ENCODE data around the gene ARVCF. TPM values are rescaled to one million over a fixed set of nuclear protein-coding genes. Genes with fewer than 3 reads are reported as not detected.

ARVCF gene
- total and polyA plus RNA-seq, 5 donors = 11.1 to 27.4 (median 20.0) TPM

DNA sequence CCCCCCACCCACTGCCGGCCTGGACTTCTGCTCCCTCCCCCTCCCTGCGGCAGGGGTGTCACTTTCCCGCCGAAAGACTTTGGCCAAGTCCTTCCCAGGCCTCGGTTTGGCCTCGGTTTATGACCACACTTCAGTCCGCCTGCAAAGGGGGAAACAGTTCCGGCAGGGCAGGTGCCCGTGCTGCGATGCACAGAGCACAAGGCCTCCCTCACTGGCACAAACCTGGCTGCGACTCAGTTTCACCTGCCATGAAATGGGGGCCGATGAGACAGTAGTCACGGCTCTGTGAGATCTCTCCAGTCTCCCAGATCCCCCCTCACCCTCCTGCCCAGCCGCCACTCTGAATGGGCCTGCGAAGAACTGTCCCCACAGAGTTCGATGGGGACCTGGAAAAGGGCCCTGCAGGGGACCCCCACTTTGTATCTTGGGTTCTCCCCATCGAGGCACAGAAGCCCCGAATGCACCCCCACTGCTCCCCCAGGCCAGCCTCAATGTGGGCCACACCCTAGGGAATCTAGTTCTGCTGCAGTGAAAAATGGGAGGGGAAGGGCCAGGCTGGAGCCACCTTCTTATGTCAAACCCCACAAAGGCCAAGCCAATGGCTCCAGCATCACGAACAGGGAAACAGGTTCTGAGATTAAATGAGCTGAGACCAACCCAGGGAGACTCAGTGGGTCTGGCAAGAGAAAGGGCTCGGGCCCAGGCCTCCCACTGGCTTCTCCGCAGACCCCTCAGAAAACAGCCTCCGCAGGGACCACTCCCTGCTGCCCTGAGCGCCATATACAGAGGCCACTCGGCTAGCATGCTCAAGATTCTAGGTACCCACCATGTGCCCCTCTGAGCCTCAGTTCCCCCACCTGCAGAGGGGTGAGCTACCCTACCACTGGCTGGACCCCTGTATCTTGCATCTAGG, 29.0 kb downstream of the ARVCF start:
- 58% methylated on average over 24 of the region's 24 CpGs for WGBS
- no peak overlapping the region for H3K4me3 ChIP-seq (ENCODE audit: low read length)
- H3K9me3 ChIP-seq (ENCODE audit: control insufficient read depth, low read length) = no peaks in the 10 kb centered on the region
- intact Hi-C loops (cut with DNase I) = no loop called here
- DNase-seq = peak in 1 of 3 donors; percentile 84
- peak overlapping the region; percentile 14 for H3K27ac ChIP-seq (ENCODE audit: low read length)
- H3K4me1 ChIP-seq (ENCODE audit: control insufficient read depth, insufficient read depth, low read length) = peaks cover 16% of the 10 kb centered on the region
- no peaks in the 10 kb centered on the region for H3K27me3 ChIP-seq (ENCODE audit: control insufficient read depth, insufficient read depth)
- no peak for ATAC-seq

DNA sequence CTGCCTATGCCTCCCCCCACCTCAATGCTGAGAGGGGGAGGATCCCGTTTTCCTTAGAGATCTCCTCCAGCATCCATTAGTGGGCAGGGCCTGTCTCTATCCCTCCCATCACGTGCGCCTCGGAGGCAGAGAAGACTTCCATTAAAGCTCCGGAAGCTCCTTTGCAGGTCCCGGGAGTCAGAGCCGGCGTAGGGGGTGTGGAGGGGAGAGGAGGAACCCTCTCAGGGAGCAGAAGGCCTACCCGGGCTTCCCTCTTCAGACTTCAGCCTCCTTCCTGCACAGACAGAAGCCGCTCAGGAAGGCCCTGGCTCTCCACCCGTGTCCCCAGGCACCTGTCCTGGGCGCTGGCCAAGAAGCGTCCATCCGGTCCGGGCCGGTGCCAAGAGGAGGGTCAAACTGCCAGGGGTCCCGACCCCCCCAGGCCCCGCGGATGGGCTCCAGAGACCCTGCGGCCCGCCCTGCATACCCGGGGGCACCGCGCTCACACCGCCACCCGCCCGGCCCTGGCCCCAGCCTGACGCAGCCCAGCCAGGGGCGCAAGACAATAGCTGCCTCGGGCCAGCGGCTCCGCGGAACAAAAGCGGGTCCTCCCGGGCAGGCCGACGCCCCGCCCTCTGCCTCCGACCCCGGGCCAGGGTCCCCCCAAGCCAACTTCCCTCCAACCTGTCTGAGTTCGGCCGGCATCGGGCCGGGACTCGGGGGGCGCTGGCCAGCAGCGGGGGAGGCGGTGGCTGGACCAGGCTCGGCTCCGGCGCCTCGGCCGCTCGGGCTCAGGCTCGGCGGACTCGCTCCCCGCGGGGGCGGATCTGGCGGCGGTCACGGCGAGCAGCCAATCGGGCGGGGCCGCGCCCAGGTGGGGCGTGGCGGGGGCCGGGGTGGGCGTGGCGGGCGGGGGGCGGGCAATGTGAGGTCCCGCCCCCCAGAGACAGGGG, 29.9 kb downstream of the ARVCF start:
- peak overlapping the region; percentile 75 for H3K4me3 ChIP-seq (ENCODE audit: low read length)
- peak overlapping the region; percentile 88 for H3K27ac ChIP-seq (ENCODE audit: low read length)
- ATAC-seq (peak; percentile 85 to 89), DNase-seq (peak; percentile 84 to 94 (median 94))
- under 1% methylated on average over 75 of the region's 76 CpGs for WGBS
- intact Hi-C loops (cut with DNase I) = no loop called here
- no peaks in the 10 kb centered on the region for H3K27me3 ChIP-seq (ENCODE audit: control insufficient read depth, insufficient read depth)
- H3K4me1 ChIP-seq (ENCODE audit: control insufficient read depth, insufficient read depth, low read length) = peaks cover 11% of the 10 kb centered on the region
- no peaks in the 10 kb centered on the region for H3K9me3 ChIP-seq (ENCODE audit: control insufficient read depth, low read length)

GRCh38 chr22:19986011-19986409, 30.6 kb downstream of the ARVCF start:
- DNase-seq (peak in 2 of 3 donors; percentile 10 to 40), ATAC-seq (no peak)
- H3K27me3 ChIP-seq (ENCODE audit: control insufficient read depth, insufficient read depth) = no peaks in the 10 kb centered on the region
- whole genome bisulfite sequencing = 63% methylated on average over 2 of the region's 2 CpGs
- H3K9me3 ChIP-seq (ENCODE audit: control insufficient read depth, low read length) = no peaks in the 10 kb centered on the region
- H3K4me3 ChIP-seq (ENCODE audit: low read length) = peak overlapping the region; percentile 75
- H3K27ac ChIP-seq (ENCODE audit: low read length) = peak overlapping the region; percentile 88
- peaks cover 11% of the 10 kb centered on the region for H3K4me1 ChIP-seq (ENCODE audit: control insufficient read depth, insufficient read depth, low read length)
- intact Hi-C loops (cut with DNase I) = no loop called here

DNA sequence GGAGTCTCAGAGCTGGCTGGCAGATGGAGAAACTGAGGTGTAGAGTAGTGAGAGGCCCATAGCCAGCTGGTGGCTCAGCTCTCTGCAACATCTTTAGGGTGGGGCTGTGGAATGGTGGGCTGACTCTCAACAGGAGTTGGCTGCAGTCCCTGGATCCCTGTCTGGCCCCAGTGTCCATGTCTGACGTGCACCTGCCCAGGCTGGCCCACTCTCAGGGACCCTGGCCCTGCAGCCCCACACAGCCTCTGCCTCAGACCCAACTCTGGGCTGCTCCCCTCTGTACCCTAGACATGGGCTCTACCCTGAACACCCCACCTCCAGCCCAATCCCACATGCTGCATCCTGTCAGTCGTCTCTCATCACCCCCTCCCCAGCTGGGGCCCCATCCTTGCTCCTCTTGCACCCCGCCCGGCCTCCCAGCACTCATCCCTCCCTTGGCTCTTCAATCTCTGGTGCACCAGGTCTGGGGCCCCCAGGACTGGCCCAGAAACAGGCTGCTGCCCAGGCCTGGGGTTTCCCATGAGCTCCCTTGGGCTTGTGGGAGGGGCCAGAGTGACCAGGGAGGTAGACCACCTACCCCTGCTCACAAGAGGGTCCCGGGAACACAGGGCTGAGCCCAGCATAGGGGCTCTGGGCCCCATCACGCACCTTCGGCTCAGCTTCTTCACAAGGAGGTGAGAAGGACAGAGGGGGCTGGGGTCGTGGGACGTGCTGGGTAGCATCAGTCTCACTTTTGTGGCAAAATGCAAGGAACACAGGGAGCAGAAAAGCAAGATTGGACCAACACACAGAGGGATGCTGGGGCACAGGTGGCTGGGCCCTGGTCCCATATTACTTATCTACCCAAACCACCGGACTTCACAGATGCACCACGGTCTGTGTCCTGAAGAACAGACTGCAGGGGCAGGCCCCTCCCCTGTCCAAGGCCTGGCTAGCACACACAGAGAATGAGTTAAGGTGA, 31.5 kb downstream of the ARVCF start:
- Histone ChIP-seq H3K9me3 (ENCODE audit: control insufficient read depth, low read length) (no peaks in the 10 kb centered on the region), H3K4me1 (ENCODE audit: control insufficient read depth, insufficient read depth, low read length) (peaks cover 11% of the 10 kb centered on the region), H3K27ac (ENCODE audit: low read length) (peak overlapping the region; percentile 88), H3K27me3 (ENCODE audit: control insufficient read depth, insufficient read depth) (no peaks in the 10 kb centered on the region), H3K4me3 (ENCODE audit: low read length) (no peak overlapping the region)
- 77% methylated on average over 11 of the region's 11 CpGs for WGBS
- intact Hi-C loops (cut with DNase I) = no loop called here
- ATAC-seq = no peak
- peak; percentile 8 to 52 (median 29) for DNase-seq

- DNase-seq = peak; percentile 27 to 76 (median 67)
- Histone ChIP-seq H3K27ac (ENCODE audit: low read length) (peak overlapping the region; percentile 2), H3K4me3 (ENCODE audit: low read length) (no peak overlapping the region), H3K4me1 (ENCODE audit: control insufficient read depth, insufficient read depth, low read length) (peaks cover 9% of the 10 kb centered on the region), H3K9me3 (ENCODE audit: control insufficient read depth, low read length) (no peaks in the 10 kb centered on the region), H3K27me3 (ENCODE audit: control insufficient read depth, insufficient read depth) (no peaks in the 10 kb centered on the region)
- peak; percentile 4 to 9 for ATAC-seq
- 72% methylated on average over 19 of the region's 19 CpGs for WGBS
- intact Hi-C loops (cut with DNase I) = no loop called here
These were observed 32.3 kb downstream of the ARVCF start for GRCh38 chr22:19984201-19984753.

DNA sequence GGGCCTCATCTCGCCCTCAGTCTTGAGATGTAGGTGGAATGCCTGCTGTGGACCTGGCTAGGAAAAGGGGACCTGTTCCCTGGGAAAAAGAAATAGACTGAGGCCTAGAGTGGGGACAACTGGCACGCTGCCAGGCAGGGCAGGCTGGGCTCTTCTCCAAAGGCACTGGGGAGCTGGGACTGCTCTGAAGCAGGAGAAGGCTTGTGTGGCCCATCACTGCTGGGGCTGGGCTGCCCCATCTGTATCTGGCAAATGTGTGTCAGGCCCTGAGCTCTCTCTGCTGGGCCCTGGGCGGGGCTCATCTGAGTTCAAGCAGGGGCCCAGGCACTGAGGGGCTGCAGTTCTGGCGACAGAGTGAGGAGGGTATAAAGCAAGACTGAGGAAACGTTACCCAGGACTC, 32.9 kb downstream of the ARVCF start:
- no peak overlapping the region for H3K4me3 ChIP-seq (ENCODE audit: low read length)
- no peaks in the 10 kb centered on the region for H3K27me3 ChIP-seq (ENCODE audit: control insufficient read depth, insufficient read depth)
- peaks cover 9% of the 10 kb centered on the region for H3K4me1 ChIP-seq (ENCODE audit: control insufficient read depth, insufficient read depth, low read length)
- peak overlapping the region; percentile 39 for H3K27ac ChIP-seq (ENCODE audit: low read length)
- DNase-seq = peak; percentile 15 to 70 (median 68)
- ATAC-seq = no peak
- intact Hi-C loops (cut with DNase I) = no loop called here
- 77% methylated on average over 5 of the region's 5 CpGs for WGBS
- no peaks in the 10 kb centered on the region for H3K9me3 ChIP-seq (ENCODE audit: control insufficient read depth, low read length)

GRCh38 chr22:19982991-19983578, 33.5 kb downstream of the ARVCF start:
- H3K9me3 ChIP-seq (ENCODE audit: control insufficient read depth, low read length) = no peaks in the 10 kb centered on the region
- peaks cover 9% of the 10 kb centered on the region for H3K4me1 ChIP-seq (ENCODE audit: control insufficient read depth, insufficient read depth, low read length)
- ATAC-seq = no peak
- no peaks in the 10 kb centered on the region for H3K27me3 ChIP-seq (ENCODE audit: control insufficient read depth, insufficient read depth)
- no peak overlapping the region for H3K27ac ChIP-seq (ENCODE audit: low read length)
- DNase-seq = peak; percentile 9 to 50 (median 45)
- WGBS = 87% methylated on average over 8 of the region's 8 CpGs
- no peak overlapping the region for H3K4me3 ChIP-seq (ENCODE audit: low read length)
- intact Hi-C loops (cut with DNase I) = no loop called here

DNA sequence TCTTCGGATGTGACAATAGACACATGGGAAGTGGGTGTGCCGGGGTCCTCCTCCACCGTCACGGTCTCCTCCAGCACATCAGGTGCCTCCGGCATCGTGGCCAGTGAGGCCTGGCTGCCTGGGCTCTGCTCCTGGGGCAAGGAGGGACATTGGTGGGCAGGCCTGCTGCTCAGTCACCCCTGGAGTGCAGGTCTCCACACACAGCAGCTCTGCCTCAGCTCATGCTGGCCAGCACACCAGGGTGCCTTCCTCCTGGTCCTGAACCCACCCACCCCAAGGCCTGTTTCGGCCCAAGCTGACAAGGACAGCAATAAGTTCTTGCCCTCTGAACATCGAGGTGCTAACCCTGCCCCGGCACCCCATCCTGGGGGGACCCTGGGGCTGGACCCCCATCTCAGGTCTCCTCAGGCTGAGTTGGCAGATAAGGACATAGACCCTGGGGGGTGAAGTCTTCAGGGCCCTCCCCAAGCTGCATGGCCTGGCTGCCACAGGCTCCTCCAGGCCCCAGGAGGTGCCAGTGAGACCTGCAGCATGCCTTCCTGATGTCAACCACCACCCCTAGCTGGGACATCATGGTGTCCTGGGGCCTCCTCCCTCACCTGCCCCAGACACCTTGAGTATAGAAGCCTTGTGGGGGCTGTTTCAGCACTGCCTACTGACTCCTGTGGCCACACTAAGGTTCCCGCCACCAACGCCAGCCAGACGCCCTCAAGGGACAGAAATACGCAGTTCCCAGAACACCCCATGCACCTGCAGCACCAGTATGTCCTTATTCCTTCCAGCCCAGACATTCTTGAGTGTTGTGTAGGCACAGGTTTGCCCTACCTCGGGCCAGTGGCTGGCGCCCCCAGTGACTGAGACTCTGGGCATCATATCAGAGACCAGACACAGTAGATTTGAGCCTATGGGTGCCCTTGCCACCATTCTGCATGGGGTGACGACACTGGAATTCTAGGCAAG, 34.4 kb downstream of the ARVCF start:
- DNase-seq = peak; percentile 6 to 56 (median 35)
- Histone ChIP-seq H3K27ac (ENCODE audit: low read length) (no peak overlapping the region), H3K9me3 (ENCODE audit: control insufficient read depth, low read length) (no peaks in the 10 kb centered on the region), H3K27me3 (ENCODE audit: control insufficient read depth, insufficient read depth) (no peaks in the 10 kb centered on the region), H3K4me3 (ENCODE audit: low read length) (no peak overlapping the region), H3K4me1 (ENCODE audit: control insufficient read depth, insufficient read depth, low read length) (peaks cover 9% of the 10 kb centered on the region)
- 96% methylated on average over 16 of the region's 16 CpGs for WGBS
- intact Hi-C loops (cut with DNase I) = no loop called here
- no peak for ATAC-seq
